Fibroblast of lung (primary cell): ENCODE measurements around the gene ZPR1.
"Not testable (repeated sequence)": the region's sequence is repeated elsewhere in the genome, so short reads cannot be mapped to it uniquely, and the experiment has no call there.

Source experiments
- EZH2 ChIP-seq: IDR thresholded peaks from 2 replicates; pipeline ENCODE4 v1.5.1; 2012; ENCODE audit warnings: low read length, control low read depth, mild to moderate bottlenecking; ENCODE audit errors: missing control alignments
- TF ChIP-seq, protein P1 (sequence below), 2 donors: IDR thresholded peaks in 1 of 2; conservative IDR thresholded peaks in 1 of 2; 1 replicate in 1 of 2; 2 replicates in 1 of 2; pipeline ENCODE4 v1.5.1; 2011 to 2012; ENCODE audit warnings: low read length in 2 of 2, control low read depth in 1 of 2, inconsistent platforms in 1 of 2, low read depth in 1 of 2, mild to moderate bottlenecking in 1 of 2

DNA sequence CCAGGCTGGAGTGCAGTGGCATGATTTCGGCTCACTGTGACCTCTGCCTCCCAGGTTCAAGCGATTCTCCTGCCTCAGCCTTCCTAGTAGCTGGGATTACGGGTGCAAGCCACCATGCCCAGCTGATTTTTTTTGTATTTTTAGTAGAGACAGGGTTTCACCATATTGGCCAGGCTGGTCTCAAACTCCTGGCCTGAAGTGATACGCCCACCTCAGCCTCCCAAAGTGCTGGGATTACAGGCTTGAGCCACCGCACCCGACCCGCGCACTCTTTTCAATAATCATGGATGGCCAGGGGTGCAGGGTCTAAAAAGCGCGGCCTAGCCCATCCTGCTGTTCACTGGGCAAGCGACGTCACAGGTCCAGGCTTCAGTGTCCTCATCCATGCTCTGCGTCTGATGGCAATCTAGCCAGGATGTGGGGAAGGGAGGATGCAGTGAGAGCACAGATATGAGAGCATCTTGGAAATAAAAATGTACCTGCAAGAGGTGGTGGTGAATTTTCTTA is 46.8 kb upstream of the ZPR1 start:
- not testable (repeated sequence) for TF ChIP-seq EZH2
- TF ChIP-seq, protein P1, sequence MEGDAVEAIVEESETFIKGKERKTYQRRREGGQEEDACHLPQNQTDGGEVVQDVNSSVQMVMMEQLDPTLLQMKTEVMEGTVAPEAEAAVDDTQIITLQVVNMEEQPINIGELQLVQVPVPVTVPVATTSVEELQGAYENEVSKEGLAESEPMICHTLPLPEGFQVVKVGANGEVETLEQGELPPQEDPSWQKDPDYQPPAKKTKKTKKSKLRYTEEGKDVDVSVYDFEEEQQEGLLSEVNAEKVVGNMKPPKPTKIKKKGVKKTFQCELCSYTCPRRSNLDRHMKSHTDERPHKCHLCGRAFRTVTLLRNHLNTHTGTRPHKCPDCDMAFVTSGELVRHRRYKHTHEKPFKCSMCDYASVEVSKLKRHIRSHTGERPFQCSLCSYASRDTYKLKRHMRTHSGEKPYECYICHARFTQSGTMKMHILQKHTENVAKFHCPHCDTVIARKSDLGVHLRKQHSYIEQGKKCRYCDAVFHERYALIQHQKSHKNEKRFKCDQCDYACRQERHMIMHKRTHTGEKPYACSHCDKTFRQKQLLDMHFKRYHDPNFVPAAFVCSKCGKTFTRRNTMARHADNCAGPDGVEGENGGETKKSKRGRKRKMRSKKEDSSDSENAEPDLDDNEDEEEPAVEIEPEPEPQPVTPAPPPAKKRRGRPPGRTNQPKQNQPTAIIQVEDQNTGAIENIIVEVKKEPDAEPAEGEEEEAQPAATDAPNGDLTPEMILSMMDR (conservative IDR thresholded peaks at IDR 0.05 in 1 of 2, IDR thresholded peaks at IDR 0.05 in 1 of 2; ENCODE audit: low read depth in 1 of 2, low read length in 2 of 2): not testable (repeated sequence)
